HG03108 (cell line): ENCODE data around the gene SAMD5.

Experiments used
- ATAC-seq: cut with Tn5 transposase; IDR thresholded peaks from one replicate; pipeline ENCODE4 v1.9.1; 2021; ENCODE audit warnings: moderate library complexity; ENCODE audit not compliant: unreplicated experiment

SAMD5 gene

DNA sequence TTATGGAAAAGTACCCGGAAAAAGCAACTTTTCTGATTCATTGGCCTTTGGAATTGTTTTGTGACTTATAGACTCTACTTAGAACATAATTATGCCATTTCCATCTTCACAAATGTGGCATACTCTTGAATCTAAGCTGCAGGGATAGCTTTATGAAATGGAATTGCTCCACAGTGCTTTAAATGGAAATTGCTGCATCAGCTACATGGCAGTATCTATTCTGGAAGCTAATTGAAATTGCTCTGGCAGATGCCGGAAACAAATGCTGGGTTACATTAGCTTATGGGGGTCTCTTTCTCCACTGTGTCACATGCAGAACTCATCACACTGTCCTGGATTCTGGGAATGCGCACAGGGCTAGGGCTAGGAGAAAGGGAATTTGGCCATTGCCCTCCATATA lies 108.9 kb downstream of the SAMD5 start:
- ATAC-seq: no peak

DNA sequence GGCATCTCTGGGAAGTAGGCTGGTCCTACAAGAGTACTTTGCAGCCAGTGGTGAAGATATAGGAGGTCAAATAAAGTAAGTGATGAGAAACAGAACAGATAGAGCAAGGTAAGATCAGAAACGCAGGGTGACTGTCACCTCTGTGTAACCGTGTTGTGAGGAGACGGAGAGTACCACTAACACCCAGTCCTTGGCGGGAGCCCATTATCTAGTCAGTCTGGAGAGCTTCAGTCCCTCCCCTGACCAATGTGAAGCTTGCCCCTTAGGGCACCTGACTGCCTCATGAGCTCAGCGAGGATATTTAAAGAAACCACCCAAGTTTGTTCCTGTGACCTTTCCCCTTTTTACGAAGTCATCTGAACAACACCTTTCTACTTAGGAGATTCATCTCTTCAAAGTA lies 110.0 kb downstream of the SAMD5 start:
- ATAC-seq: no peak

DNA sequence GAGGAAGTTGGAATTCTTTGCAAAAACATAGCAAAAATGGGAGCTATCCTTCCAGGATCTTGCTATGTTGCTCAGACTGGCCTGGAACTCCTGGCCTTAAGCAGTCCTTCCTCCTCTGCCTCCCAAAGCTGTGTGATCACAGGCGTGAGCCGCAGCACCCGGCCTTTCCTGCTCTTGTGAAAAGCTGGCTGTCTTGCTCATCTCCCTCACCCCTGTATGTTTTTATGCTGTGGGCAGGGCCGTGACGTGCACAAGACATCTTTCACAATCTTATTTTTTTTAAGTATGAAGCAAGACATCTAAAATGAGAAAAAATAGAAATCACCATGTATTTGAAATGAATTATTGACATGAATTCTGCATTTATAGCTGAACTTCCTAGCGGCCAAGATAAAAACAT lies 110.4 kb downstream of the SAMD5 start:
- ATAC-seq: no peak
